Dermis lymphatic vessel endothelial cell (primary cell): ENCODE data around the gene MPC1L. TPM values are rescaled to one million over a fixed set of nuclear protein-coding genes. Genes with fewer than 3 reads are reported as not detected.

Experiments
- total RNA-seq: library from RNA; depleted of rRNA; stranded (reverse); fragments of >200 nt; gene quantifications from 2 replicates; pipeline ENCODE4 v1.2.1, GENCODE V29; 2014

MPC1L gene
- total RNA-seq: not detected in 2 replicates

GRCh38 chrX:40623139-40623536 is at the start of gene MPC1L:
Gene MPC1L (plus strand): TSS chrX:40623428. CDS start chrX:40623566, 138 bp downstream.

DNA sequence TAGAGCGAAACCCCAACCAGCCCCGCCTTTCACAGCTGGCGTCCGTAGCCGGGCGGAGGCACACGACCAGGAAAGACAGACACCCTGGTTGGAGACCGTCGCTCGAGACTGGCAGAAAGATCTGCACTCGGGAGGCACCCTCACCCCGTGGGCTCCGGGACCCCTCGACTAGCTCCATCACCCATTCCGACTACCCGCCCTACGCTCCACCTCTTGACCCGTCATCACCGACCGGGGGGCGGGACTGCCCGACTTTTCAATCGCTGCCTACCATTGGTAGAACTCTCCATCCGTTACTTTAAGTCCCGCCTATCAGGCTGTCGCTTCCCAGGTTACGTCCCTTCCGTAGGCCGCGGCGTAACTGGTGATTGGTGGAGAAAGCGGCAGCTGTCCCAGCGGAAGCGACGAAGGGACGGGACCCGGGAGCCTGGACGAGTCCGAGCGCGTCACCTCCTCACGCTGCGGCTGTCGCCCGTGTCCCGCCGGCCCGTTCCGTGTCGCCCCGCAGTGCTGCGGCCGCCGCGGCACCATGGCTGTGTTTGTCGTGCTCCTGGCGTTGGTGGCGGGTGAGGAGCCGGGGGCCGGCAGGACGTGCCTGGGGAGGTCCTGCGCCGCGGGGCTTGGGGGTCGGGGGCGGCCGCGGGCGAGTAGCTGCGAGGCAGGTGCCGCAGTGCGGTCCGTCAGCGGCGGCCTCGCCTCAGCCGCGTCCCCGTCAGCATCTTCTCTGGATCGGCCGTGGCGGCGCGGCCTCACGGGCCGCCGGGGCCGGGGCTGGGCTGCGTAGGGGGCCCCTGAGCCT is 42.5 kb upstream of the MPC1L start, which contains the start of gene ATP6AP2:
Gene ATP6AP2, plus strand, starts transcription at position 434 of the 799 bp plus-strand sequence. Its CDS starts 96 bp downstream, at position 530.

GRCh38 chrX:40647307-40648197 is 24.3 kb downstream of the MPC1L start, which contains the start of gene CXorf38:
Gene CXorf38 (minus strand): TSS chrX:40647561. CDS start chrX:40647520, 41 bp downstream.

Other genes starting within 250 kb of the MPC1L start
- gene ATP6AP2, start 42.5 kb upstream of the MPC1L start, total RNA-seq: 106 and 117 TPM in 2 replicates
- 10.1 and 11.5 TPM in 2 replicates for gene CXorf38, start 24.1 kb downstream of the MPC1L start, total RNA-seq
- gene MED14, start 112.1 kb downstream of the MPC1L start, total RNA-seq: 13.9 and 20.4 TPM in 2 replicates